Stimulated activated CD4-positive, alpha-beta T cell treated with anti-CD3 and anti-CD28 coated beads, Interleukin-1b, Interleukin-23, amount 100 ng/mL, for 48 hours (primary cell): ENCODE results near the gene PLPP7.
"Not testable (repeated sequence)": the region's sequence is repeated elsewhere in the genome, so short reads cannot be mapped to it uniquely, and the experiment has no call there.

Source experiments
- DNase-seq: peaks from one replicate; pipeline ENCODE4 v3.0.0-alpha.2; 2020

Gene PLPP7

DNA sequence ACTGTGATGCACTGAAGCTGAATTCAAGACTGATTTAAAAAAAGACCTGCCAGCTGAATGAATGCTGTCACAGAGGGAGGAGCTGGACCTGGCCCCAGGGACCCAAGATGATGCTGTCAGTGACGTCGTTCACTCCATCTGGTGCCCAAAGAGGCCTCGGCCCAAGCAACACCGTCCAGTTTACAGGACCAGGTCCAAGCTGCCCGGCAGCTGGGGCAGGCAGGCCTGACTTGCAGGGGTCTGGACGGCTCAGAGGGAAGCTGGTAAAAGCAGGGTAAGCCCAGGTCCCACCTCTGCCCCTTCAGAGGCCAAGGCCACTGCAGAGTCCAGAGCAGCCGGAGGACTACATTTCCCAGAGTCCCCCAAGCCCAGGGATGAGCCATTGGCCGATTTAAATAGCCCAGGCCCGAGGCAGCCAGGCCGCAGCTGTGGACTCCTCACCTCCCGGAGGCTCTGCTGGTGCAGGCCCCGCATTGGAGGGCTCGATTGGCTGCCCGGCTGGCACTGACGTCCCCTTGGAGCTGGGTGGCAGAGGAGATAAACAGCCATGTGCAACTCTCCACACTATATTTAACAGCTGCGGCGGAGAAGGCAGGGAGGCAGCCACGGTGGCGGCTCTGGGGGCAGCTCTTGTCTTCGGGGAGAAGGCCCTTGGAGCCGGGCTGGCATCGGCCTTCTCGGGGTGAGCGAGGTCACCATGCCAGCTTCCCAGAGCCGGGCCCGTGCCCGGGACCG lies at the start of gene PLPP7:
Gene PLPP7 (plus strand): TSS at position 423 of the 735 bp plus-strand sequence. CDS start 275 bp downstream, at position 698.
- no peak for DNase-seq

DNA sequence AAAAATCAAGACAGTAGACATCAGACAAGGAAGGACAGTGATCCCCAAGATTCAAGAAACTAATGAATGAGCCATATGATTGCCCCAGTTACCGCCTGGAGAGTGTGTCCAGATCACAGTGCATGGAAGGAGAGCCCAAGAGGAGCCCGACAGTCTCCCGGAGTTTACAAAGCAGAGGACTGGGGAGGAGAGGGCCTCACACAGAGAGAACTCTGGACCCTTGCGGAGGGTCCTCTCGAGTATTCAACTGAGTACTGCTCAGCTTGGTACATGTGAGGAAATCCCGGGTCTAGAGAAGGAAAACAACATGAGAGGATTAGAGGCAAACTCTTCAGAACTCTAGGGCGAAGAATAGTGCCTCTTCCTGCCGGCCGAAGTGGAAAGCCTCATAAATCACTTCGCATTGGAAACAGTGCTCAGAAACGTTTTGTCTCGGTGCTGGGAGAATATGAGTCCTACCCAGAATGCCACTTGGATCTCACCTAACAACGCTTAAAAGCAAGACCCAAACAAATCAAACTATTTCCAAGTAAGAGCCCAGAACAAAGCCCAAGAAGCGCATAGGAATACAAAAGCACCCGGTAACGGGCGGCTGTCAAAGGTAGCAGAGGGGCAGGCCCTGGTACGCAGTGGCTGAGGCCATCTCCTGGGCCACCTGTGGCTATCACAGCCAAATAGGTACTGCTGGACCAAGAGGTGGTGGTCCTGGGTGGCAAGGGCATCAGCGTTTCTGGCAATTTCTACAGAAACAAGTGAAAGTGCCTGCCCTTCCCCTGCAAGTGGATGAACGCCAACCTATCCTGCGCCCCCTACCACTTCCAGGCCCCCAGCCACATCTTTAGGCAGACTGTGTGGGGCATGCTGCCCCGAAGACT lies 49.2 kb upstream of the PLPP7 start:
- DNase-seq = no peak

DNA sequence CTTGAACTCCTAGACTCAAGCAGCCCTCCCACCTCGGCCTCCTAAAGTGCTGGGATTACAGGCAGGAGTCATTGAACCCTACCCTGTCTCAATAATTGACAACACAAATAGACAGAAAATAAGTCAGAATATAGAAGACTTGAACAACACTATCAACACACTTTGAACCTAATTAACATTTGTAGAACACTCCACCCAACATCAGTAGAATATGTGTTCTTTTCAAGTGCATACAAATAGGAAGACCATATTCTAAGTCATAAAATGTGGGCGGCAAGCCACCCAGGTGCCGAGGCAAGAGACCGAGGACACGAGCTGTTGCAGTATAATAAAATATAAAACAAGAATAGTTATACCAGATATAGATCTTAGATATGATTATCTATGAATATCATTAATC lies 45.2 kb upstream of the PLPP7 start:
- DNase-seq = not testable (repeated sequence)

DNA sequence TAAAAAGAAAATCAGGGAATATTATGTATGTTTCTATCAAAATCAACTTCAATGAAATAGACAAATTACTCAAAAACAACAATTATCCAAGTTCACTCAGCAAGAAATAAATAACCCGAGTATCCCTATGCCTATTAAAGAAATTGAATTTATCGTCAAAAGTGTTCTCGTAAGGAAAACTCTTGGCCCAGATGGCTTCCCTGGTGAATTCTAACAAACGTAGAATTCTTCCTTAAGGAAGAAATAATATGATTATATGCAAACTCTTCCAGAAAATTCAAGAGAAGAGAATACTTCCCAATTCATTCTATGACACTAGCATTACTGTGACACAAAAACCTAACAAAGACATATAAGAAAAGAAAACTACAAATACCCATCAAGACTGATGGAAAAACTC lies 42.9 kb upstream of the PLPP7 start:
- no peak for DNase-seq

DNA sequence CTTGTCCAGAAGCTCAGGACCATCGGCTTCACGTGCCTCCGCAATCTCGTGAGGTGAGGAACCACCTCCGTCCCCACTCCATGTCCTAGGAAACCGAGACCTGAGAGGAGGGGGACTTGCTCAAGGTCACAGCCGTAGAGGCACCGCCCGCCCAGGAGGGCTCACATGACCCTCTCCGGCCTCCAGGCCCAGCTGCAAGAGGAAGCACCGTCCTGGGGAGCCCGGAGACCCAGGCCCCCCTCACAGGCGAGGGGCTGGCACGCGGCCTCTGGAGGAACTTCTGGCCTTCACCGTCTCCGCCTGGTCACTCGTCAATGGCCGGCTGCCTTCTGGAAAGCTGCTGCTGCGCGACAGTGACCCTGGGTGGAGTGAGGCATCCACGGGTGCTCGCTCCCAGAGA lies 37.4 kb upstream of the PLPP7 start:
- no peak for DNase-seq

DNA sequence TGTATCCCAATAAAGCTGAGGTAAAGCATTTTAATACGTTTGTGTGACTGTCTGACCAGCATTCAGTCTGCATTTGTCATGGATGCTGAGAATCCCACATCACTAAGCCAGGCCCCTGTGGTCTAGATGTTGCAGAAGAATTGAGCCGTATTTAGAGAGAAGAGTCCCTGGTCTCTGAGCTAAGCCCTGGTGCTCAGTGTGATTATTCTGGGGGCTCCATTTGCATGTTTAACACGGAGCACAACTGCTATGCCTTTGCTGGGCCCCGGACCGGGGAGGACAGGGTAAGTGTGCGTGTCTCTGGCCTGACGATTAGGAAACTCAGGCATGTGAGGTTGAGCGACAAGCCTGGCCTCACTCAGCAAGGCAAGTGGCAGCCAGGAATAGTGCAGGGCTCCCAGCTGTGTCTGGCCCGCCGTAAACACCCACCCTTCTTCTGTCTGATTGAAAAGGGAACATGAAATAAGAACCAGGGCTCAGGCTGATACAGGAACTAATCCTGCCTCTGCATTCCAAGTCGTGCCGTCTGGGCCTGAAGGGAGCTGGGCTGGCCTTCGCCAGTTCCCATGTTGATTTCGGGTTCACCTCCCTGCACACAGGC lies 35.5 kb upstream of the PLPP7 start:
- DNase-seq = no peak

DNA sequence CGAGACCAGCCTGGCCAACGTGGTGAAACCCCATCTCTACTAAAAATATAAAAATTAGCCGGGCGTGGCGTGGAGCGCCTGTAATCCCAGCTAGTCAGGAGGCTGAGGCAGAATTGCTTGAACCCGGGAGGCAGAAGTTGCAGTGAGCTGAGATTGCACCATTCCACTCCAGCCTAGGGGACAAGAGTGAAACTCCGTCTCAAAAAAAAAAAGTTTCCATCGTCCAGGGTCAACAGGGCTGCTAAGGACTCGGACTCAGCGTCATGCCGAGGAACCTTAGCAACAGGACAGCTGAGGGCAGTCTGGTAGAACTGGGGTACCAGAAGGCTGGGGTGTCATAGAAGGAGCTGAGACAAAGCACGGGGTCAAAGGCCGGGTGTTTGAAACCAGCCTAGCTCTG lies 34.9 kb upstream of the PLPP7 start:
- DNase-seq = no peak

DNA sequence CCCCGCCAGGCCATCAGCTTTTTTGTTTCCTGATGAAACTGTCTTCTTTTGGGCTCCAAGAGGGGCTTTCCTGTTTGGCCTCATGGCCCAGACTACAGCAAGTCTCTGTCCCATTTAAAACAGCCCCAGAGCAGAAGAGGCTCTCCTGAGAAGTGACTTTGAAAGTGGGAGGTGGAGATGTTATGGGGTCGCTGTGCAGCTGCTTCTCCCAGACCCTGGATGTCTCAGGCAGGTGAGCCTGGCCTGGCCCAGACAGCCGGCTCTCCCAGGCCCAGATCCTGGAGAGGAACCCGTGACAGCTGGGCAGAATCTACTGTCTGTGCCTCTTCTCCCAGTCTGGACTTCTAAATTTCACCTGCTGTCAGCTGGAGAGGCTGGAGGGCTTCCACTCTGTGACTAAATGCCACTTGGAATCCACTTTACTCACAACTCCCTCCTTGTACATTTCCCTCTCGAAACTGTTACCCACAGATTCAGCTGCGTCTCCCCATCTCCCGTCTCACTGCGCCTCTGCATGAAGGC lies 33.8 kb upstream of the PLPP7 start:
- no peak for DNase-seq

DNA sequence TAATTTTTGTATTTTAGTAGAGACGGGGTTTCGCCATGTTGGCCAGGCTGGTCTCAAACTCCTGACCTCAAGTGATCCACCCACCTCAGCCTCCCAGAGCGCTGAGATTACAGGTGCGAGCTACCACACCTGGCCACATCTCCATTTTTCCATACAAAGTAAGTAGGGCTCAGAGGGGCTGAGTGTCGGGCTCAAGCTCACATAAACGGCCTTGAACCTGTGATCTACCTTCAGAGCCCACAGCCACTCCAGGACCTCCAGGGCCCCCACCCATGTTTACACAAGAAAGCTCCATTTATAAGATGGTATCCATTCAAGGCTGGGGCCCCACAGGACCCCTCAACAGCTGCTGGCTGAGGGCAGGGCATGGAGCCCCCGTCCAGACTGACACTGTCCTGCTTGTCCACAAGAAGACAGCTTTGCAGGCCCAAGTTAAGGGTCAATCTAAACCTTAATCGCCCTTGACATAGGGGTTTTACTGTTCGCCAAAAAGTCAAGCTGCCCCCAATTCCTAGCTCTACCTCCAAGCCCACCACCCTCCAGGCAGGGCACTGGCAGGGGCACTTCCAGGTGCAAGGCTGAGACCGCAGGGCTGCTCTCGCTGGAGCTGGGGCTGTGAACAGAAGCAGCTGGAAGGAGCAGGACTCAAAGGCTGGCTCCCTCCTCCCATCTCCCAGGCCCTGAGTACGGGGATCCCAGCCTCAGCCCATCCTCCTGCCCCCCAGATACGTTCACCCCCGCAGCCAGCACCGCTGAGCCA lies 32.1 kb upstream of the PLPP7 start:
- no peak for DNase-seq

DNA sequence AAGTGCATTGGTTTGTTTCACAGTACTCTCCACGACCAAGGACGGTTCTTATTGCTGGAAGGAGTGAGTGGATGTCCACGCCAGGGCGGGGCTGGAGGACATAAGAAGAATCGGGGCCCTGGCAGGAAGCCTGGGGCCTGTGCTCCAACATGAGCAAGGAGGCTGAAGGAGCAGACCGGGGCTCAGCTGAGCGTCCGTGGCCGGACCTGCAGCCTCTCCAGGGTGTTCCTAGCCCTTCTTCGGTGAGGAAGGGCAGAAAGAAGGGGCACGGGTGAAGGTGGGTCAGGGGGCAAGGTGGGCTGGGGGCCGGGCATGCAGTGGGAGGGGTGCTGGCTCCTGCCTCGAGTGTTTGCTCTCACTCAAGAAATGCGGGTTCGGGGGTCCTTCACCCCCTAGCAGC lies 31.3 kb upstream of the PLPP7 start:
- no peak for DNase-seq

DNA sequence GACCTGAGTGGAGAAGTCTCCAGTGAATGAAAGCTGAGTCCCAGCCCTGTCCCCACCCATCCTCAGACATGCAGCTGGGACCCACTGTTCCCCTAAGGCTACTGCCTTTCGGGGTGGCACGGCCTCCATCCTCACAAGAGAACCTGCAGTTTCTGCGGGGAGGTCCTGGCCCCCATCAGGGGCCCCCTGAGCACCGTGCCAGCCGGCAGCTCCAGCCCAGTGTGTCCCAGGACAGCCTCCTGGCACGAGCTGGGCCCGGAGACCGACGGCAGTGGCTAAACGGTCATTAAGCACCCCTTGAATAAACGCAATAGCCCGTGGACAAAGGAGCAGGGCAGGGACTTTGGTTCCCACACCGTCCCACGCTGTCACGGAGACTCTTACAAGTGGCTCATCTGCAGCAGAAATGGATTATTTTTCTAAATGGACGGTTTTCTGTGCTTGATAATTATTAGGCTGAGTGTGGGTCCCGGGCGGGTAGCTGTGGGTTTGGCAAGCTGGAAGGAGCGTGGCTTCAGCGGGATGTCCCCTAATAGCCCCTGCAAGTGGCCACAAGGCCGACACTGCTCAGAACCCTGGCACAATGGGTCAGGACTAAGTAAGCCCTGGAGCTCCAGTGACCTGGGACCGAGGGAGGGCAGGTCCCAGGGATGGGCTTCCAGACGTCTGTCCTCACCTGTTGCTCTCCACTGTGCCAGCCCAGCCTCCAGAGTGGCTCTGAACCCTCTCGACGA lies 30.7 kb upstream of the PLPP7 start:
- no peak for DNase-seq

DNA sequence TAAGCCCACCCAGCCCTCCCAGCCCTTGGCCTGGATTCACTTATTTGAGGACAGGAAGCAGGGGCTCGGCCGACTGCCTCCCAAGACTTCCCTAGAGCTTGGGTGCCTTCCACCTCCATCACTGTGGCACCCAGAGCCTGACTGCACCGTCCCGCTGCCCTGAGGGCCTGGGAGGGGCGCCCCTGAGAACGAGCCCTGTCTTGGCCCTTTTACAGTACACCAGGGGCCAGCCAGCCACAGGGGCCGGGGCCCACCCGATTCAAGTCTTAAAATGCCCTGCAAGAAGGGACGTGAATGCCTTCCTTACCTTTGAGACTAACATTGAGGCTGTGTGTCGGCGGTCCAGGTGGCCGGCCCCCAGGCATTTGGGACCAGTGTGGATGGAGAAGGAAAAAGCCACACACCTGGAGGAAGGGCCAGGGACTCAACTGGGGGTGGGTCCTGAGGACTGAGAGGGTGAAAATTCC lies 30.1 kb upstream of the PLPP7 start:
- no peak for DNase-seq

DNA sequence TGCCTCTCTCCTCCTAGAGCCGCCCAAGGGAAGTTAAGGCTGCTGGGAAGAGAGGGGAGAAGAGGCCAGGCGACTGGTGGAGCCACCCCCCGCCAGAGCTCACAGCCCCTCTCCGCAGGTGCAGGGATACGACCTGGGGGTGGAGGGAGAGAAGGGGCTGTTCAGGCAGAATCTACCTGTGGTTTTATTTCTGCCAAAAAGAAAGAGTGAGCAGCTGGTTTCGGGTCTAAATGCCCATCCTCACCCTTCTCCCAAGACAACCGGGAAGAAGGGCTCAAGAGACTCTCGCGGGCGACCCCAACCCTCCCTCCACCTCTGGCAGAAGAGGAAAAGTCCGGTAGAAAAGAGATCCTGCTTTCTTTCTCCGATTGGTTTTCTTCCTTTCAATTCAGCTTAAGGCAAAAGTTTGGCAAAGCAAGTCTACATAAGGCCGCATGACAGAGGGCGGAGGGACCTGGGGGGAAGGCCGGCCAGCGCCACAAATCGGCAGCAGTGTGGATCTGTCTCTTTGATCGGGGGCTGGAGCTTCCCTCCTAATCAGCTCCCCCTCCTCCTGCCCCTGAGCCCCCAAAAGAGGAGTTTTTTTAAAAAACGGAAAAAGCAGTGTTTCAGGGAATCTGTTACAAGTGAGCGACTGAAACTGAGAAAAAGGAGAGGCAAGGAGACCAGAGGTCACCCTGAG lies 29.5 kb upstream of the PLPP7 start:
- no peak for DNase-seq

DNA sequence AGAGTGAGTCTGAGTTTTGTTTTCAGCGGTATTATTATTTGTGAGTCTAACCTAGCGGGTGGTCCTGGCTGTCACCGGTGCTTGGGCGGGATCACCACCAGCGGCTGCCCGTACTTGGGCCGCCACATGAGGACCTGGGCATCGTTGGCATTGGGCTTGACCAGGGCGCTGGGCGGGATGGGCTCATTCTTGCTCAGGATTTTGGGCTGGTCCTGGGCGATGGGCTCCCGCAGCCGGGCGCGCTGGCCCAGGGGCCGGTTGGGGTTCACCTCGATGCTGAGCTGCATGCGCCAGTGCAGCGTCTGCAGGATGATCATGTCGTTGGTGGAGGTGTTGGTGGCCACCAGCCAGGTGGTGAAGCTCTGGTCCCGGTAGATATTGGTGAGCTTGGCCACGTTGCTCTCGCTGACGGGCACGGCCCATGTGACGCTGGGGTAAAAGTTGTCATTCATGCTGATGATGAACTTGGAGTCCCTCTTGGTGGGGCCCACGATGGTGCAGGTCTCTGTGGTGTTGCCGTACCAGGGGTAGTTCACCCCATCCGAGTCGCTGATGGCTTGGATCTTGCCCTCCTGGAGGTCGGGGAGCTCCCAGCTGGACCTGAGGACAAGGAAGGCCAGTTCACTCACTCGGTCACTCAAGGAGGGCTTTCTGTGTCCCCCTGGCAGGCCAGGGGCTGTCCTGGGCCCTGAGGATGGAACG lies 28.6 kb upstream of the PLPP7 start:
- DNase-seq = no peak

DNA sequence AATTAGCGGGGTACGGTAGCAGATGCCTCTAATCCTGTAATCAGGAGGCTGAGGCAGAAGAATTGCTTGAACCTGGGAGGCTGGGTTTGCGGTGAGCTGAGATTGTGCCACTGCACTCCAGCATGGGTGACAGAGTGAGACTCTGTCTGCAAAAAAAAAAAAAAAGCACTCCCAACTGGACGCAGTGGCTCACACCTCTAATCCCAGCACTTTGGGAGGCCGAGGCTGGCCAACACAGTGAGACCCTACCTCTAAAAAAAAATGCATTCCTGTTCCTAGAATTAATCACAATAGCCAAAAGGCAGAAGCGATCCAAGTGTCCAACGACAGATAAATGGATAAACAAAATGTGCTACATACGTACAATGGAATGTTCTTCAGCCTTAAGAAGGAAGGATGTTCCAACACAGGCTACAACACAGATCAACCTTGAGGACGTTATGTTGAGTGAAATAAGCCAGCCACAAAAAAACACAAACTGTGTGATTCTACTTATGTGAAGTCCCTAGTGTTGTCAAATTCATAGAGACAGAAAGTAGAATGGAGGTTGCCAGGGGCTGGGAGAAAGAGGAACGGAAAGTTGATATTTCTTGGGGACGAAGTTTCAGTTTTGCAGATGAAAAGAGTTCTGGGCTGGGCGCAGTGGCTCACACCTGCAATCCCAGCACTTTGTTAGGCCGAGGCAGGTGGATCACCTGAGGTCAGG lies 27.0 kb upstream of the PLPP7 start:
- no peak for DNase-seq

DNA sequence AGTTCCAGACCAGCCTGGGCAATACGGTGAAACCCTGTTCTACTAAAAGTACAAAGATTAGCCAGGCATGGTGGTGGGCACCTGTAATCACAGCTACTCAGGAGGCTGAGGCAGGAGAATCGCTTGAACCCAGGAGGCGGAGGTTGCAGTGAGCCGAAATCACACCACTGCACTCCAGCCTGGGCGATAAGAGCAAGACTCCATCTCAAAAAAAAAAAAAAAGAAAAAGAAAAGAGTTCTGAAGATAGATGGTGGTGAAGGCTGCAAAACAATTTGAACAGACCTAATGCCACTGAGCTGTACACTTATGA lies 26.5 kb upstream of the PLPP7 start:
- DNase-seq = not testable (repeated sequence)

DNA sequence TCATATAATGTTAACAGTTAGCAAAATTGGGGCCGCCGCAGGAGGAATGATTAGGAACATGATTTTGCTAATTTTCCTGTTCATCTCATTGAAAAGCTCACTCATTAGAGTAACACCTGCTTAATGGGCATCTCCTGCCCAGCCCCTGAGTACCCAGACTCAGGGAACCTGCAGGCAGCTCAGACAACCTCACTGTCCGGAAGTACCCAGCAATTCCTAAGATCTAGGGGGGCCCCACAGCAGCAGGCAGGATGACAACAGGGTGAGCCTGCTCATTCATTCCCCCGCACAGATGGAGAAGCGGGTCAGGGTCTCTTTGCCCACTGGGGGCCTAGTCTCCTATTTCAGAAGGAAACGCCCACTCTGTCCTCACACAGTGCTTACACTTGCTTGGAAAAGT lies 25.8 kb upstream of the PLPP7 start:
- no peak for DNase-seq

DNA sequence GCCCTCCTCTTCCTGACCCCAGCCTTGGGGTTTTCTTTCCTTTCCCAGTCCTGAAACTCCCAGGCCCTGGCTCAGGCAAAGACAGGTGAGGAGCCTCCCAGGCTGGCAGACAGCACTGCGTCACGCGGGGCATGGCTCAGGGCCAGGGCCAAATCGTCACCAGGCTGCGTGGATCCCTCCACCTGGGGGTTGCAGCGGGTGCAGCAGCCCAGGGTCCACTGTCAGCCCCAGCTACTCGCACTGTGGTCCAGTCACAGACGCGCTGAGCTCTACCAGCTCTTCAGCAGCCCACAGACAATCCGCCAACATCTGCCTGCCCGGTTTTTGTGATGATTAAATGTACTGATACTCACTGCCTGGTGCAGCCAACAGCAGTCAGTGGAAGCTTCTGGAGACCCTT lies 25.3 kb upstream of the PLPP7 start:
- no peak for DNase-seq

DNA sequence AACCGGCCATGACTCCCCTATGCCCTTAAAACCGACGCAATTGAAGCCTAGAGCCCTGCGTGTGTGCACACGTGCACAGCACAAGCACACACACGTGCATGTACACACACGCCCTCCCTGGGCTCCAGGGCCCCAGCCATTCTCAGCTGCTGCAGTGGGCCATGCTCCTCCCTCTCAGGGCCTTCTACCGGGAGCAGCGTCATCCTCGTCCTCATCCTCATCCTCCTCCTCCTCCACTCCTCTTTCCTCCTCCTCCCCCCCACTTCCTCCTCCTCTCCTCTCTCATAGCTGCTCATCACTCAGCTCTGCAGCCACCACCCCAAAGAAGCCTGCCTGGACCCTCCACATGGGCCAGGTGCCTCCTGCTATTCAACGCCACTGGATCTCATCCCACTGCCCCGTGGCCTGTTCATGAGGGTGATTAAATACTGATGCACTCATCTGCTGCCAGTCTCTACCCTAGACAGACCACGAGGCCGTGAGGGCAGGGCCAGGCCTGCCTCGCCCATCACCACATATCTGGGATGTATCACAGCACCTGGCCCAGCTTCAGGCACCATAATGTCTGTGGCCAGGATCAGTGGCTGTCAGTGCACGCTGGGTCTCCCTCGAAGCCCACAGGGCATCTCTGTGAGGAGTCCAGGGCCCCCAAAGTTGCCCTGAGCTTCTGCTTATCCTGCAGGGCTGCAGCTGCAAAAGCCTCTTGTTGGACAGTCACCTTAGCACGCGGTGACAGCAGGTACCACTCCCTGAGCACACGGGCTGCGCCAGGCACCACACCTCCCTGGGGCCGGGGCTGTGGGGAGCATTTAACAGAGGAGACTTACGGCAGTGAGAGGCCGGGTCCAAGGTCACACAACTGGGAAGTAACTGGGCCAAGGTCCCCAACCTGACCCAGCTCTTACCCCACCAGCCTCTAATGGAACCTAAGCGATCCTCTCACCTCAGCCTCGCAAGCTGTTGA lies 23.0 kb upstream of the PLPP7 start:
- peak; percentile 65 for DNase-seq
